GM12872 (cell line): ENCODE results near the gene RNF40.

Source experiments
- CTCF ChIP-seq: IDR thresholded peaks from 3 replicates; pipeline ENCODE4 v1.5.1; 2011; ENCODE audit warnings: low read depth, mild to moderate bottlenecking, low read length, moderate library complexity; ENCODE audit not compliant: insufficient read depth

RNF40 gene

DNA sequence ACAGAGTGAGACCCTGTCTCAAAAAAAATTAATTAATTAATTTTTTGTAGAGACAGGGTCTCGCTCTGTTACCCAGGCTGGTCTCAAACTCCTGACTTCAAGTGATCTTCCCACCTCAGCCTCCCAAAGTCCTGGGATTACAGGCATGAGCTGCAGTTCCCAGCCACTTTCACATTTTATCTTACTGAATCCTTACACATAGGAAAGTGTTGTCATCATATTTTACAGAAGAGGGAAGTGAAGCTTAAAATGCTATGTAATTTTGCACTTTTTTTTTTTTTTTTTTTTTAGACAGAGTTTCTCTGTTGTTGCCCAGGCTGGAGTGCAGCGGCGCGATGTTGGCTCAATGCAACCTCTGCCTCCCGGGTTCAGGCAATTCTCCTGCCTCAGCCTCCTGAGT lies 46.0 kb downstream of the RNF40 start:
- TF ChIP-seq CTCF: no peak

DNA sequence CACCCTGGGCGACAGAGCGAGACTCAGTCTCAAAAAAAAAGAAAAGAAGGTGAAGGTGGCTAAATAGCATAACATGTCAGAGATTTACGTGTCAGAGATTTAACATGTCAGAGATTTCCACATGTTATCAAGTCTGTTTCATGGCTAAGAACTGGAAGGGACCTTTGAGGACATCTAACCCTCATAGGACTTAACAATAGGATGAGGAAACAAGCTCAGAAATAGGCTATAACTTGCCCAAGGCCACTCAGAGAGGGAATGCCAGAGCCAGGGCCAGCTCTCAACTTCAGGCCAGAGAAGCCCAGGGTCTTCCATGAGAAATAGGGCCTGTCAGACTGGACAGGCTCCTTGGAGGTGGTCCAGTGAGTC lies 51.7 kb downstream of the RNF40 start:
- no peak for TF ChIP-seq CTCF

- TF ChIP-seq CTCF: no peak
Measured at GRCh38 chr16:30816769-30817168, 54.6 kb downstream of the RNF40 start.

- TF ChIP-seq CTCF: no peak
Measured at GRCh38 chr16:30820952-30821421, 58.9 kb downstream of the RNF40 start.

GRCh38 chr16:30821891-30822290 lies 59.8 kb downstream of the RNF40 start:
- no peak for TF ChIP-seq CTCF
